ENCODE measurements around the gene GSTCD.

GSTCD gene

GRCh38 chr4:105896461-105896942 is 187.9 kb downstream of the GSTCD start:
- Histone ChIP-seq H3K36me3 (no peaks in the 10 kb centered on the region), H3K9ac (no peak overlapping the region), H3K4me2 (no peak overlapping the region), H4K20me1 (no peaks in the 10 kb centered on the region), H3K9me3 (peaks cover 21% of the 10 kb centered on the region), H3K4me1 (no peaks in the 10 kb centered on the region), H3K27me3 (no peaks in the 10 kb centered on the region), H3K27ac (no peak overlapping the region), H3K4me3 (no peak overlapping the region)
- no peak for TF ChIP-seq Cebpa-rat (IDR thresholded peaks at IDR 0.05)

Measured in BLaER1 (cell line).